GM12891 (cell line): ENCODE results near the gene HINT1.

Experiments used
- DNase-seq: peaks from one replicate; pipeline ENCODE4 v3.0.0; 2011; ENCODE audit warnings: low spot score; ENCODE audit not compliant: insufficient read length
- FAIRE-seq: peaks from 2 replicates; lab custom pipeline; 2011; peaks lifted over from hg19 to GRCh38; lab: Jason Lieb, UNC
- PAX5 ChIP-seq: IDR thresholded peaks from 2 replicates; pipeline ENCODE4 v1.6.1; 2011; ENCODE audit warnings: low read length, moderate library complexity, mild to moderate bottlenecking; ENCODE audit not compliant: insufficient read depth, severe bottlenecking
- POLR2A ChIP-seq: IDR thresholded peaks from 2 replicates; pipeline ENCODE4 v1.6.1; 2011; ENCODE audit warnings: low read depth, low read length, control low read depth
- POLR2AphosphoS5 ChIP-seq: IDR thresholded peaks from 2 replicates; pipeline ENCODE4 v1.6.1; 2011; ENCODE audit warnings: low read depth, low read length, control low read depth
- POU2F2 ChIP-seq: IDR thresholded peaks from 2 replicates; pipeline ENCODE4 v1.6.1; 2011; ENCODE audit warnings: low read depth, mild to moderate bottlenecking, control low read depth, low read length, moderate library complexity
- SPI1 ChIP-seq: IDR thresholded peaks from 2 replicates; pipeline ENCODE4 v1.6.1; 2011; ENCODE audit warnings: low read depth, low read length, control low read depth
- TAF1 ChIP-seq: IDR thresholded peaks from 2 replicates; pipeline ENCODE4 v1.6.1; 2011; ENCODE audit warnings: low read depth, low read length, control low read depth

HINT1 gene

DNA sequence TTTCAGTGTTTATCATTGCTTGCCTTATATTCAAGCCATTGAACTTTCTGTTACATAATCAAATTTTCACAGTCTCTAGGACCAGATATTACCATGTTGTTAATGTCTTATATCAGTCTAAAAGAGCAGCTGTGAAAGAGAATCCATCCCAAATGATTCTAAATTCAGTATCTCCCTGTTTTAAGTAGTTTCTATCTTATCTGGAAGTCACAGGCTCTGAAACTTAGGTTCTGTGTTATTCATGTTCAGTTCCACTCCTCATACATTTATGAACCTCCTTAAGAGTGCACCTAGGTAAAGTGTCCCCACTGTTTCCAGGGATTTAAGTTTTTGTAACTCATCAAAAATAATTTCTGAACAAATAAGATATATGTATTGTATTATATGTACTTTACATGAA is 15.4 kb upstream of the HINT1 start:
- FAIRE-seq: no peak
- no peak for DNase-seq
- no peak for TF ChIP-seq PAX5
- TF ChIP-seq POU2F2: no peak
- TF ChIP-seq TAF1: no peak
- no peak for TF ChIP-seq POLR2A
- no peak for TF ChIP-seq POLR2AphosphoS5
- TF ChIP-seq SPI1: no peak

GRCh38 chr5:131171276-131171810 is 6.3 kb upstream of the HINT1 start:
- no peak for TF ChIP-seq PAX5
- no peak for TF ChIP-seq SPI1
- TF ChIP-seq POLR2AphosphoS5: no peak
- TF ChIP-seq POLR2A: no peak
- TF ChIP-seq TAF1: no peak
- no peak for TF ChIP-seq POU2F2
- DNase-seq (no peak), FAIRE-seq (peak; percentile 56)

GRCh38 chr5:131170540-131171275 is 5.7 kb upstream of the HINT1 start, which contains the start of gene LYRM7:
LYRM7 (plus strand) TSS chr5:131170944; CDS start chr5:131171021, 77 bp downstream.
- TF ChIP-seq POLR2A (peak; percentile 83), TAF1 (0 out of 2 replicates have a peak, but pooled peaks have one; percentile 21), PAX5 (no peak), POU2F2 (0 out of 2 replicates have a peak, but pooled peaks have one; percentile 55), POLR2AphosphoS5 (peak; percentile 70)
- DNase-seq: peak; percentile 52
- peak; percentile 97 for FAIRE-seq

GRCh38 chr5:131169810-131170539 is 4.9 kb upstream of the HINT1 start:
- FAIRE-seq (no peak), DNase-seq (no peak)
- TF ChIP-seq SPI1 (no peak), POU2F2 (no peak), POLR2AphosphoS5 (no peak)

- TF ChIP-seq POLR2A (no peak), POLR2AphosphoS5 (no peak), PAX5 (no peak), POU2F2 (no peak), SPI1 (no peak)
- DNase-seq (no peak), FAIRE-seq (no peak)
Measured at GRCh38 chr5:131167615-131168014, 2.6 kb upstream of the HINT1 start.

DNA sequence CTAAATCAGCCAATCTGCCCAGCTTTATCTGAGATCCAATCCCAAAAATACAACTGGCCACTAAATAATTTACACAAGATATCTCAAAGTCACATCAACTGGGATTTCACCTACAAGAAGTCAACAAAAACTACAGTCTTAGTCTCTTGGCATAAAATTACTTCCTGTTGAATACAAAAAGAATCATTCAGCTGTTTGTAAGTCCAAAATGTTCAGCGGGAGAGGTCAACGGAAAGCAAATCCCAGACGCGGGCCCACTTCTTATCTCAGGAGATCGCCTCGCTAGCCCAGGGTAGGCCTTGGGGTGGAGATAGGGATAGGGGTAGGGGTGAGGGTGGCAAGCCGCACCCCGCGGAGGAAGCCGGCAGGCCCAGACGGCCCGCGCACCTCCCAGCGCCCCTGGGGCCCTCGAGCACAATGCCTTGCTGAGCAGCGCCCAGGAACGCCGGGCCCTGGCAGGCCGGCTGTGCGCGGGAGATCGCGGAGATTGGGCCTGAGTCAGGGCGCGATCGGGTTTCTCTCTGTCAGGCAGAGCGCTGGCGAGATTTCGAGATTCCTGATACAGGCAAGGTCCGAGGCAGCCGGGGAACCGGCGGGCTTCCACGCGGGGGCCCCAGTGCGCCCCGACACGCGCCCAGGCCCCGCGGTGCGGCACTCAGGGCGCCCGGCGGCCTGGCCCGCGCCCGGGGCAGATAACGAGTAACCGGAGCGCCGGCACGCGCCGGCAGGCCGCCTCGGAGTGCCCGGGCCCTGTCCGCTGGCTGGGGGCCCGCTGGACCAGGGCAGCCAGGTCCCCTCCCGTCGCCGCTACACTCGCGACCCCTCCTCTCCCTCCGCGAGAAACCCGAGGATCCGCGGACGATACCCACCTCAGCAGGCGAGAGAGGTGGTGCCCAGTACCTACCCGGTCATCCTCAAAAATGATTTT is 601 bp downstream of the HINT1 start:
- DNase-seq: peak; percentile 53
- no peak for FAIRE-seq

DNA sequence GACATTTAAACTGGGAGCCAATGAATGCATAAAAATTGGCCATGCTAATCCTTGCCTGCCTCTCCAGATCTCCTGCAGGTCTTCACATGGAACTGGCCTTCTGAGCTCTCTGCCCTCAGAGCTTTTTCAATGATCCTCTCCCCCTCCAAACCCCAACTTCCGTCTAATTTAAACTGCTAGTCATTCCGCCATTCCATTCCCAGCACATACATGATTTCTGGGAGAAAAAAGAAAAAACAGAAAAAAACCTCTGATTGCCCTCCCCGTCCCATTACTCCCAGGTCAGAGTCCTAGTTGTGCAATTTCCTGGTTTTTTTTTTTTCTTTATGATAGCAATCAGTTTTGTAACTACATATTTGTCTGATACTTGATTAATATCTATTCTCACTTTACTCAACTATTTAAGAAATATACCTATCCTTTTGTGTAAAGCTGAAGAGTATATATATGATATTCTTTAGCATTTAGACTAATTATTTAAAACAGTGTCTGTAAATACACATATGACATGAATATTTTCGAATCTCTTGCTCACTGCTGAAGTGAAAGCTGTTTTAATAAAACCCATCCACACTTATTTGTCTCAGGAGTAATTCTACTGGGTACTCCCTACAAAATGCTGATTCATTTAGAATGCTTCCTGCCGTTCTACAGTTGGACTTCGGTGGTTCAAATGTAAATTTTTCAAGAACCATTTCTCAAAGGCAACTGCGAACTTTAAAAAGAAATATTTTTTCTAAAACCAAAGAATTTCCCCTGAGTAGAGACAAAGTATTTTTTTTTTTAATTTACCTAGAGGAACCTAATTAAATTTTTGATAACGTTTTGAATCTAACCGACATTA is 1.6 kb downstream of the HINT1 start:
- FAIRE-seq: no peak
- DNase-seq: no peak
- TF ChIP-seq SPI1 (no peak), POU2F2 (no peak), POLR2A (no peak), POLR2AphosphoS5 (no peak), TAF1 (no peak), PAX5 (no peak)

More for the DNA sequence above, 601 bp downstream of the HINT1 start:
- peak; percentile 39; the same call in 1 of the 2 replicates for TF ChIP-seq POU2F2
- TF ChIP-seq SPI1: no peak
- no peak for TF ChIP-seq PAX5
- TF ChIP-seq POLR2AphosphoS5: no peak
- no peak for TF ChIP-seq POLR2A
- no peak; the same call in 1 of the 2 replicates for TF ChIP-seq TAF1

GRCh38 chr5:131160134-131160533 is 4.9 kb downstream of the HINT1 start:
- TF ChIP-seq POLR2A (no peak), SPI1 (no peak), PAX5 (no peak), POU2F2 (no peak), POLR2AphosphoS5 (no peak), TAF1 (no peak)
- FAIRE-seq (no peak), DNase-seq (no peak)
